ENCODE measurements around the gene GLI2. TPM values are rescaled to one million over a fixed set of nuclear protein-coding genes. Genes with fewer than 3 reads are reported as not detected.

The GLI2 gene
- total RNA-seq, 1 donor from 2014 or later = 4.8 TPM

DNA sequence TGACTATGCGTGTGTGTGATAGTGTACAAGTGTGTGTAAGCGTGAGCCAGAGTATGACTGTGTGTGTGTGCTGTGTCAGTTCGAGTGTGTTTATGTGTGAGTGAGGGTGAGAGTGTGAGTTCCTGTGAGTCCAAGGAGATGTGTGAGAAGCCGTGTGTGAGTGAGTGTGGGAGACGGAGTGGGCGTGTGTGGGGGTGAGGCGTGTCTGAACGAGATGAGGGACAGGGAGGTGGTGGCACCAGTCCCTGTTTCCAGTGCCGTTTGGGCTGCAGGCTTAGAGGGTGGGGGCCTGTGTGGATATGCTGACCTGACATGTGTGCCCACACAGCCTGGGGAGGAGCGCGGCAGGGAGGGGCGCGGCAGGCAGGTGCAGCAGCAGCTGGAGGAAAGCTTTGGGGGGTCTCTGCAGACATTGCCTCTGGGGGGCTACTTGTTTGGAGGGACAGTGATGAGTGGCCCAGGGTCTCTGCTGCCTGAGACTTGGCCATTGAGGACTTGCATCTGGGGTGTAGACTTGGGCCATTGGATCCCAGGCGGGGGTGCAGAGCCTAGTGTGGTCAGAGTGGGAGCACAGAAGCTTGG lies 41.6 kb downstream of the GLI2 start:
- Histone ChIP-seq H3K36me3 (ENCODE audit: control insufficient read depth, insufficient read depth, low read length) (no peaks in the 10 kb centered on the region), H3K27me3 (ENCODE audit: control insufficient read depth, insufficient read depth, low read length) (no peaks in the 10 kb centered on the region), H3K4me3 (ENCODE audit: low read depth, low read length) (no peak overlapping the region)
- no peak for TF ChIP-seq CTCF (IDR thresholded peaks at IDR 0.05; ENCODE audit: insufficient read depth, low read length, poor library complexity, severe bottlenecking)
- no peak for DNase-seq (ENCODE audit: low read depth)

- TF ChIP-seq CTCF (IDR thresholded peaks at IDR 0.05; ENCODE audit: insufficient read depth, low read length, poor library complexity, severe bottlenecking) = no peak
- Histone ChIP-seq H3K36me3 (ENCODE audit: control insufficient read depth, insufficient read depth, low read length) (no peaks in the 10 kb centered on the region), H3K4me3 (ENCODE audit: low read depth, low read length) (no peak overlapping the region), H3K27me3 (ENCODE audit: control insufficient read depth, insufficient read depth, low read length) (no peaks in the 10 kb centered on the region)
- DNase-seq (ENCODE audit: low read depth) = no peak
These were observed 42.1 kb downstream of the GLI2 start for GRCh38 chr2:120777787-120778186.

- no peak overlapping the region for H3K4me3 ChIP-seq (ENCODE audit: low read depth, low read length)
- TF ChIP-seq CTCF (IDR thresholded peaks at IDR 0.05; ENCODE audit: insufficient read depth, low read length, poor library complexity, severe bottlenecking) = no peak
- DNase-seq (ENCODE audit: low read depth) = no peak
- H3K27me3 ChIP-seq (ENCODE audit: control insufficient read depth, insufficient read depth, low read length) = no peaks in the 10 kb centered on the region
- H3K36me3 ChIP-seq (ENCODE audit: control insufficient read depth, insufficient read depth, low read length) = no peaks in the 10 kb centered on the region
These were observed 42.6 kb downstream of the GLI2 start for GRCh38 chr2:120778244-120778643.

DNA sequence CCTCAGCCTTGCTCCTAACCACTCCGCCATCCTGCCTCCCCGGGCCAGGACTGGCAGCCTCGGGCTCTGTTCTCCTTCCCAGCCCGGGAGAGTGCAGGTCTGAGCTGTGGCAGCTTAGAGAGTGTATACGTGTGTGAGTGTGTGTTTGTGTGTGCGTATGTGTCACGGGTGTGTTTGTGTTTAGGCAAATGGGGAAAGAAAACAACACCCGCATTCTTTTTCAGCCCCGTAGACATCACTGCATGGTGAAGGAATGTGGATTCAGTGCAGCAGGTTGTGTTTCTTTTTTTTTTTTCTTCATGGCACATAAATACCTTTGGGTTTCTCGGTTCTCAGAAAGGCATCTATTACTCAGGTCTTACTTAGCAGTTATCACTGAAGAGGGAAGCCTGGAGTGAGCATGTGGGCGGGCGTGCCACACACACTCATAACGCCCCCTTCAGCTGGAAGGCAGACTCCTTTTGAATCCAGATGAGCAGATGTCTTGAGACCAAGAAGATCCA lies 44.2 kb downstream of the GLI2 start:
- Histone ChIP-seq H3K27me3 (ENCODE audit: control insufficient read depth, insufficient read depth, low read length) (no peaks in the 10 kb centered on the region), H3K36me3 (ENCODE audit: control insufficient read depth, insufficient read depth, low read length) (no peaks in the 10 kb centered on the region), H3K4me3 (ENCODE audit: low read depth, low read length) (no peak overlapping the region)
- no peak for TF ChIP-seq CTCF (IDR thresholded peaks at IDR 0.05; ENCODE audit: insufficient read depth, low read length, poor library complexity, severe bottlenecking)
- peak; percentile 90 for DNase-seq (ENCODE audit: low read depth)

DNA sequence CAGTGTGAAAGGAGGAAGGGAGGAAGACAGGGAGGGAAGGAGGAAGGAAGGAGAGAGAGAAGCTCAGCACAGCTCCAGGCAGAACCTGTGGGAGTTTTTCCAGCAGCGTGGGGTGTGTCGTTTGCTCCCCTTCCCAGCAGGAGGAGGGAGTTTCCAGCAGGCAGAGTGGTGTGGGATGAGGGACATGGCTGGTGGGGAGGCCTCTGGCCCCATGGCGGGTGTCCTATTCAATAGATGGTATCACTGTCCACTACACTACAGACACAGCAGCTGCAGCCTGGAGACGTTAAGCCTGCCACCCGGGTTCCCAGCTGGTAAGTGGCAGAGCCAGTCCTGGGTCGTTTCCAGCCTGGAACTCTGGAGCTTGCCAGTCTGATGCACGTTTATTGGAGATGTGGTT lies 44.7 kb downstream of the GLI2 start:
- no peak overlapping the region for H3K4me3 ChIP-seq (ENCODE audit: low read depth, low read length)
- no peaks in the 10 kb centered on the region for H3K27me3 ChIP-seq (ENCODE audit: control insufficient read depth, insufficient read depth, low read length)
- DNase-seq (ENCODE audit: low read depth) = no peak
- H3K36me3 ChIP-seq (ENCODE audit: control insufficient read depth, insufficient read depth, low read length) = no peaks in the 10 kb centered on the region
- TF ChIP-seq CTCF (IDR thresholded peaks at IDR 0.05; ENCODE audit: insufficient read depth, low read length, poor library complexity, severe bottlenecking) = no peak

DNA sequence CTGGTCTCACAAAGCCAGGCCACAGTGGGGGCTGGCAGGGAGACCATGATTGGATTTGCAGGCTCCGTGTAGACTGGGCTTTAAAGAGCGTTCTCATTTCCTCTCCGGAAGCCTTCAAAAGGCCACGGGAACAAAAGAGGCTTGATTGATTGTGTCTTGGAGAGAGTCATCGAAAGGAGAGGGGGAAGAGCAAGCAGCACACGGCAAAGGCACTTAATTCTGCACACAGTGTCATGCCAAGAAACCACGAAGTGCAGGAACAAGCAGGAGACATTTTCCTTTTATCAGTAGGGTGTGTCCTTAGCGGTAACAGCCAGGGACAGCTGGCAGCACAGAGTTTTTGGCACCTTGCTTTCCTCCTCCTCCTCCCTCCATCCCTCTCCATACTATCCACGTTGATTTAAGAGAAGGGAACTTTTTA lies 47.7 kb downstream of the GLI2 start:
- H3K27me3 ChIP-seq (ENCODE audit: control insufficient read depth, insufficient read depth, low read length) = no peaks in the 10 kb centered on the region
- H3K36me3 ChIP-seq (ENCODE audit: control insufficient read depth, insufficient read depth, low read length) = no peaks in the 10 kb centered on the region
- no peak for DNase-seq (ENCODE audit: low read depth)
- H3K4me3 ChIP-seq (ENCODE audit: low read depth, low read length) = no peak overlapping the region
- TF ChIP-seq CTCF (IDR thresholded peaks at IDR 0.05; ENCODE audit: insufficient read depth, low read length, poor library complexity, severe bottlenecking) = no peak
